ENCODE results near the gene POU2F3. TPM values are rescaled to one million over a fixed set of nuclear protein-coding genes. Genes with fewer than 3 reads are reported as not detected.

The POU2F3 gene
- total and polyA plus RNA-seq, 2 of the 8 experiments (the other 6 are each of a cell fraction or from before 2014, with no cell fraction given) = 1.0 to 2.1 TPM

- 42% methylated on average over 9 of the region's 9 CpGs; no CpG with 5 or more reads in 1 of the 2 experiments for WGBS, 2 experiments (ENCODE audit: extremely low coverage in 1 of 2, insufficient coverage in 1 of 2, insufficient read length in 1 of 2, insufficient replicate concordance in 2 of 2, low coverage in 1 of 2, low lambda C conversion rate in 2 of 2, missing lambda C conversion rate in 1 of 2)
- no peak overlapping the region for H2BK20ac ChIP-seq (ENCODE audit: low read length)
- no peak overlapping the region for H2AFZ ChIP-seq (ENCODE audit: low read length)
- H3K14ac ChIP-seq (ENCODE audit: insufficient read length) = no peak overlapping the region
- no peak overlapping the region; a peak in 1 of 4 replicates for H3K4me2 ChIP-seq (ENCODE audit: insufficient read depth in 1 of 2, low read depth in 2 of 2, low read length in 2 of 2)
- no peak overlapping the region for H3K27ac ChIP-seq (ENCODE audit: low read depth, low read length)
- H3K27me3 ChIP-seq (replicated peaks in 1 of 4; ENCODE audit: control insufficient read depth in 3 of 4, extremely low read depth in 1 of 4, insufficient read depth in 3 of 4, low read length in 3 of 4) = peaks cover 3 to 43% (median 42%) of the 10 kb centered on the region in 4 experiments
- 0 out of 2 replicates have a peak overlapping the region, but pooled peaks have one; percentile 60 for H3K18ac ChIP-seq (ENCODE audit: extremely low read depth, low read length)
- no peak overlapping the region for H2AK5ac ChIP-seq (ENCODE audit: low read depth, low read length)
- H3K56ac ChIP-seq (replicated peaks; ENCODE audit: insufficient read length, low read depth, low read length) = no peak overlapping the region
- DNase-seq (ENCODE audit: low read depth in 1 of 2, low spot score in 2 of 2) = no peak
- no peak overlapping the region for H3K4me3 ChIP-seq (ENCODE audit: extremely low read depth in 1 of 4, insufficient read depth in 2 of 4, low read depth in 3 of 4, low read length in 4 of 4)
- no peaks in the 10 kb centered on the region for H3K36me3 ChIP-seq (ENCODE audit: control insufficient read depth in 2 of 4, insufficient read depth in 4 of 4, low read length in 3 of 4)
- no peaks in the 10 kb centered on the region for H4K20me1 ChIP-seq (replicated peaks in 1 of 2; ENCODE audit: control insufficient read depth in 1 of 2, insufficient read depth in 2 of 2, low read length in 2 of 2)
- no peak for FAIRE-seq
- no peaks in the 10 kb centered on the region for H3K9me3 ChIP-seq (ENCODE audit: insufficient read depth in 2 of 2, low read depth in 1 of 2, low read length in 1 of 2)
- H3K23me2 ChIP-seq (ENCODE audit: low read depth, low read length) = no peaks in the 10 kb centered on the region
- POLR2A ChIA-PET (ENCODE audit: partially characterized antibody) = no interaction called here
- H2BK15ac ChIP-seq (ENCODE audit: low read length) = no peak overlapping the region
- no peak overlapping the region for H2BK5ac ChIP-seq (ENCODE audit: low read depth, low read length)
- CTCF ChIA-PET (ENCODE audit: partially characterized antibody) = interaction anchor here (0.9 to 17.5 kb wide), 4 partner anchors 13 to 100 kb away, joined by 4 to 237 read pairs (median 8); no protein-coding TSS in a partner anchor
- no peaks in the 10 kb centered on the region for H3K79me2 ChIP-seq (ENCODE audit: control insufficient read depth in 1 of 2, insufficient read depth in 2 of 2, low read length in 2 of 2)
- peaks cover 4 to 28% (median 18%) of the 10 kb centered on the region in 4 experiments for H3K4me1 ChIP-seq (replicated peaks in 1 of 4; ENCODE audit: control insufficient read depth in 3 of 4, insufficient read depth in 4 of 4, low read length in 3 of 4)
- no peak overlapping the region for H2BK120ac ChIP-seq (replicated peaks; ENCODE audit: low read depth, low read length)
- no peak overlapping the region for H3K9ac ChIP-seq (replicated peaks in 1 of 4; ENCODE audit: extremely low read depth in 1 of 4, low read depth in 3 of 4, low read length in 3 of 4)
- H2BK12ac ChIP-seq (ENCODE audit: low read depth, low read length) = 0 out of 2 replicates have a peak overlapping the region, but pooled peaks have one; percentile 52
- H4K91ac ChIP-seq (replicated peaks; ENCODE audit: insufficient read length, low read length) = no peak overlapping the region
- H4K8ac ChIP-seq (ENCODE audit: extremely low read depth, insufficient read depth, low read length) = no peak overlapping the region
- no peaks in the 10 kb centered on the region for H3K79me1 ChIP-seq (ENCODE audit: low read depth, low read length)
- no peak overlapping the region for H4K5ac ChIP-seq (ENCODE audit: insufficient read length, low read depth, low read length)
- no peak overlapping the region for H3K23ac ChIP-seq (ENCODE audit: insufficient read length)
- no peak overlapping the region for H3K4ac ChIP-seq (replicated peaks; ENCODE audit: insufficient read length, low read depth, low read length)
- TF ChIP-seq BRCA1 (IDR thresholded peaks at IDR 0.05; ENCODE audit: low read depth, low read length) (no peak), TBP (IDR thresholded peaks at IDR 0.05; ENCODE audit: low read depth, low read length) (no peak), TEAD4 (IDR thresholded peaks at IDR 0.05; ENCODE audit: low read depth, low read length) (no peak), SP4 (IDR thresholded peaks at IDR 0.05; ENCODE audit: low read length) (no peak), CEBPB (IDR thresholded peaks at IDR 0.05; ENCODE audit: low read depth, low read length) (no peak), BCL11A (IDR thresholded peaks at IDR 0.05; ENCODE audit: low read depth in 2 of 2, low read length in 2 of 2) (no peak), RAD21 (IDR thresholded peaks at IDR 0.05 in 1 of 2, conservative IDR thresholded peaks at IDR 0.05 in 1 of 2; ENCODE audit: low read depth in 2 of 2, low read length in 2 of 2) (no peak), MAFK (IDR thresholded peaks at IDR 0.05; ENCODE audit: low read depth, low read length) (no peak), GTF2F1 (IDR thresholded peaks at IDR 0.05; ENCODE audit: borderline replicate concordance, low read depth, low read length) (no peak), EZH2 (IDR thresholded peaks at IDR 0.05; ENCODE audit: low read depth, low read length, severe bottlenecking) (peak; percentile 23), KDM1A (IDR thresholded peaks at IDR 0.05; ENCODE audit: borderline replicate concordance, low read length) (no peak), NANOG (IDR thresholded peaks at IDR 0.05; ENCODE audit: insufficient read depth, low read depth, low read length, poor library complexity, severe bottlenecking) (no peak)
These were observed 40.3 kb upstream of the POU2F3 start for GRCh38 chr11:120199613-120200012.
